HEK293 (cell line): ENCODE data around the gene TRAP1.

Experiments used
- CTCF ChIA-PET: fragments of 350-600 bp; formaldehyde crosslinking; extraction: SDS; loops from one replicate; lab custom pipeline; 2021; ENCODE audit warnings: antibody characterized with exemption; lab: Yijun Ruan, JAX
- POLR2A ChIA-PET: fragments of 300-600 bp; formaldehyde crosslinking; extraction: SDS; loops from one replicate; lab custom pipeline; 2020; ENCODE audit warnings: antibody characterized with exemption, inconsistent platforms; lab: Yijun Ruan, JAX
- H3K27ac ChIP-seq: fragments of 200-500 bp; sonication (Bioruptor generic); 2 replicates; pipeline ENCODE4 v1.5.1; 2014; ENCODE audit warnings: low read depth, low read length, control low read depth, inconsistent platforms; ENCODE audit errors: extremely low read depth
- H3K36me3 ChIP-seq, 2 experiments: fragments of 200-500 bp in 1 of 2; sonication (Bioruptor generic) in 1 of 2; 1 replicate in 1 of 2; 2 replicates in 1 of 2; pipeline ENCODE4 v1.5.1; 2014 to 2017; ENCODE audit warnings: inconsistent platforms in 2 of 2, low read length in 2 of 2; ENCODE audit not compliant: control insufficient read depth in 2 of 2, insufficient read depth in 1 of 2
- H3K4me1 ChIP-seq: fragments of 200-500 bp; sonication (Bioruptor generic); 2 replicates; pipeline ENCODE4 v1.5.1; 2014; ENCODE audit warnings: mild to moderate bottlenecking, low read length, inconsistent platforms; ENCODE audit not compliant: control insufficient read depth, insufficient read depth
- H3K4me3 ChIP-seq: 2 replicates; pipeline ENCODE4 v1.5.1; 2011; ENCODE audit warnings: low read depth, mild to moderate bottlenecking, control low read depth, low read length, moderate library complexity
- H3K9me3 ChIP-seq: fragments of 200-500 bp; sonication (Bioruptor generic); 2 replicates; pipeline ENCODE4 v1.5.1; 2014; ENCODE audit warnings: low read depth, low read length, inconsistent platforms; ENCODE audit not compliant: control insufficient read depth, insufficient read depth
- EGR2 ChIP-seq: fragments of 450-650 bp; formaldehyde crosslinking; IDR thresholded peaks from 2 replicates; pipeline ENCODE4 v1.5.1; 2016; ENCODE audit warnings: low read depth, missing biosample characterization, missing genetic modification characterization
- MEIS1 ChIP-seq: sonication (generic); formaldehyde crosslinking; IDR thresholded peaks from 2 replicates; pipeline ENCODE4 v1.8.1; 2022; ENCODE audit warnings: missing genetic modification reagents, mild to moderate bottlenecking, borderline replicate concordance
- PRDM1 ChIP-seq: fragments of 450-650 bp; formaldehyde crosslinking; IDR thresholded peaks from 2 replicates; pipeline ENCODE4; 2016; ENCODE audit warnings: missing biosample characterization, missing genetic modification characterization
- ZBTB6 ChIP-seq: fragments of 450-650 bp; formaldehyde crosslinking; IDR thresholded peaks from 2 replicates; pipeline ENCODE4 v1.5.1; 2017; ENCODE audit warnings: missing biosample characterization, missing genetic modification characterization
- ZFHX2 ChIP-seq: fragments of 450-650 bp; formaldehyde crosslinking; conservative IDR thresholded peaks from 2 replicates; pipeline ENCODE4 v1.5.1; 2016; ENCODE audit warnings: missing biosample characterization, missing genetic modification characterization
- ZFP3 ChIP-seq: fragments of 450-650 bp; formaldehyde crosslinking; IDR thresholded peaks from 2 replicates; pipeline ENCODE4 v1.5.1; 2016; ENCODE audit warnings: low read depth, missing biosample characterization, missing genetic modification characterization
- ZFP69B ChIP-seq: fragments of 450-650 bp; formaldehyde crosslinking; IDR thresholded peaks from 2 replicates; pipeline ENCODE4 v1.5.1; 2016; ENCODE audit warnings: missing biosample characterization, missing genetic modification characterization
- ZNF214 ChIP-seq: fragments of 450-650 bp; formaldehyde crosslinking; IDR thresholded peaks from 2 replicates; pipeline ENCODE4 v1.5.1; 2017; ENCODE audit warnings: missing biosample characterization, mild to moderate bottlenecking, missing genetic modification characterization, borderline replicate concordance
- ZNF239 ChIP-seq: fragments of 450-650 bp; formaldehyde crosslinking; IDR thresholded peaks from 2 replicates; pipeline ENCODE4 v1.5.1; 2016; ENCODE audit warnings: missing biosample characterization, missing genetic modification characterization
- ZNF274 ChIP-seq, 2 experiments: fragments of 200-500 bp in 1 of 2; fragments of 450-650 bp in 1 of 2; sonication (Bioruptor generic) in 1 of 2; formaldehyde crosslinking in 1 of 2; IDR thresholded peaks; 2 replicates each; pipeline versions ENCODE4 v1.5.1 to v1.6.1; 2014 to 2016; ENCODE audit warnings: borderline replicate concordance in 1 of 2, inconsistent platforms in 1 of 2, low read length in 1 of 2, missing biosample characterization in 1 of 2, missing genetic modification characterization in 1 of 2
- ZNF362 ChIP-seq: fragments of 450-650 bp; formaldehyde crosslinking; IDR thresholded peaks from 2 replicates; pipeline ENCODE4 v1.5.1; 2016; ENCODE audit warnings: missing biosample characterization, missing genetic modification characterization
- ZNF416 ChIP-seq: fragments of 450-650 bp; formaldehyde crosslinking; IDR thresholded peaks from 2 replicates; pipeline ENCODE4 v1.5.1; 2016; ENCODE audit warnings: missing biosample characterization, missing genetic modification characterization
- ZNF423 ChIP-seq: fragments of 450-650 bp; formaldehyde crosslinking; IDR thresholded peaks from 2 replicates; pipeline ENCODE4 v1.5.1; 2016; ENCODE audit warnings: missing biosample characterization, missing genetic modification characterization
- ZNF426 ChIP-seq: fragments of 450-650 bp; formaldehyde crosslinking; IDR thresholded peaks from 2 replicates; pipeline ENCODE4 v1.5.1; 2017; ENCODE audit warnings: missing biosample characterization, missing genetic modification characterization, mild to moderate bottlenecking, inconsistent platforms, moderate library complexity
- ZNF433 ChIP-seq: fragments of 450-650 bp; formaldehyde crosslinking; IDR thresholded peaks from 2 replicates; pipeline ENCODE4 v1.5.1; 2016; ENCODE audit warnings: missing biosample characterization, missing genetic modification characterization, low read depth
- ZNF548 ChIP-seq: fragments of 450-650 bp; formaldehyde crosslinking; IDR thresholded peaks from 2 replicates; pipeline ENCODE4 v1.5.1; 2016; ENCODE audit warnings: missing biosample characterization, missing genetic modification characterization
- TF ChIP-seq, protein P1 (sequence below): fragments of 450-650 bp; formaldehyde crosslinking; IDR thresholded peaks from 2 replicates; pipeline ENCODE4 v1.5.1; 2016; ENCODE audit warnings: missing biosample characterization, missing genetic modification characterization, borderline replicate concordance
- TF ChIP-seq, protein P2 (sequence below): fragments of 450-650 bp; formaldehyde crosslinking; IDR thresholded peaks from 2 replicates; pipeline ENCODE4 v1.5.1; 2016; ENCODE audit warnings: missing biosample characterization, missing genetic modification characterization
- TF ChIP-seq, protein P3 (sequence below): IDR thresholded peaks from 2 replicates; pipeline ENCODE4 v1.6.1; 2011; ENCODE audit warnings: mild to moderate bottlenecking, low read depth, low read length, borderline replicate concordance
- TF ChIP-seq, protein P4 (sequence below): fragments of 450-650 bp; formaldehyde crosslinking; IDR thresholded peaks from 2 replicates; pipeline ENCODE4 v1.5.1; 2016; ENCODE audit warnings: missing biosample characterization, missing genetic modification characterization, borderline replicate concordance

Gene TRAP1

GRCh38 chr16:3668626-3669025 is 48.7 kb downstream of the TRAP1 start:
- Histone ChIP-seq H3K4me3 (no peak overlapping the region), H3K36me3 (peaks cover 8 to 76% of the 10 kb centered on the region in 2 experiments; a peak in 2 of 3 replicates), H3K4me1 (no peaks in the 10 kb centered on the region), H3K9me3 (no peaks in the 10 kb centered on the region), H3K27ac (no peak overlapping the region)
- no peak for TF ChIP-seq ZFP69B (tag by site-specific recombination)
- no peak for TF ChIP-seq ZNF362
- no peak for TF ChIP-seq ZNF274 (IDR thresholded peaks at IDR 0.05; ENCODE audit: low read length)
- peak; percentile 92 for TF ChIP-seq ZNF274 (tag by site-specific recombination; IDR thresholded peaks at IDR 0.05; ENCODE audit: borderline replicate concordance)
- no peak for TF ChIP-seq ZNF548 (tag by site-specific recombination)
- no peak for TF ChIP-seq ZFP3 (tag by site-specific recombination)
- no peak for TF ChIP-seq ZNF433 (tag by site-specific recombination)
- POLR2A ChIA-PET: no interaction called here
- CTCF ChIA-PET: interaction anchor here (0.5 to 0.9 kb wide), 3 partner anchors 9 to 1527 kb away, joined by 3 read pairs; no protein-coding TSS in a partner anchor

GRCh38 chr16:3665508-3665907 is 51.8 kb downstream of the TRAP1 start:
- H3K27ac ChIP-seq: no peak overlapping the region
- H3K36me3 ChIP-seq: peaks cover 15 to 76% of the 10 kb centered on the region in 2 experiments
- no peaks in the 10 kb centered on the region for H3K4me1 ChIP-seq
- H3K9me3 ChIP-seq: no peaks in the 10 kb centered on the region
- ChIA-PET CTCF (interaction anchor here (0.9 to 1.6 kb wide), 3 partner anchors 12 to 126 kb away, joined by 3 to 5 read pairs (median 4); partner anchors contain the start of gene DNASE1), POLR2A (no interaction called here)
- no peak overlapping the region for H3K4me3 ChIP-seq
- TF ChIP-seq ZNF239 (no peak), ZNF416 (tag by site-specific recombination) (no peak), PRDM1 (tag by site-specific recombination) (no peak), ZNF214 (tag by site-specific recombination) (no peak), ZFHX2 (peak; percentile 51), ZNF423 (tag by site-specific recombination) (no peak), EGR2 (tag by site-specific recombination) (0 out of 2 replicates have a peak, but pooled peaks have one; percentile 45), ZBTB6 (tag by site-specific recombination) (no peak), ZNF362 (no peak), ZNF426 (no peak), MEIS1 (CRISPR knock-in tag) (no peak)
- TF ChIP-seq, protein P1, sequence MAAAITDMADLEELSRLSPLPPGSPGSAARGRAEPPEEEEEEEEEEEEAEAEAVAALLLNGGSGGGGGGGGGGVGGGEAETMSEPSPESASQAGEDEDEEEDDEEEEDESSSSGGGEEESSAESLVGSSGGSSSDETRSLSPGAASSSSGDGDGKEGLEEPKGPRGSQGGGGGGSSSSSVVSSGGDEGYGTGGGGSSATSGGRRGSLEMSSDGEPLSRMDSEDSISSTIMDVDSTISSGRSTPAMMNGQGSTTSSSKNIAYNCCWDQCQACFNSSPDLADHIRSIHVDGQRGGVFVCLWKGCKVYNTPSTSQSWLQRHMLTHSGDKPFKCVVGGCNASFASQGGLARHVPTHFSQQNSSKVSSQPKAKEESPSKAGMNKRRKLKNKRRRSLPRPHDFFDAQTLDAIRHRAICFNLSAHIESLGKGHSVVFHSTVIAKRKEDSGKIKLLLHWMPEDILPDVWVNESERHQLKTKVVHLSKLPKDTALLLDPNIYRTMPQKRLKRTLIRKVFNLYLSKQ (tag by site-specific recombination): no peak
- TF ChIP-seq, protein P2, sequence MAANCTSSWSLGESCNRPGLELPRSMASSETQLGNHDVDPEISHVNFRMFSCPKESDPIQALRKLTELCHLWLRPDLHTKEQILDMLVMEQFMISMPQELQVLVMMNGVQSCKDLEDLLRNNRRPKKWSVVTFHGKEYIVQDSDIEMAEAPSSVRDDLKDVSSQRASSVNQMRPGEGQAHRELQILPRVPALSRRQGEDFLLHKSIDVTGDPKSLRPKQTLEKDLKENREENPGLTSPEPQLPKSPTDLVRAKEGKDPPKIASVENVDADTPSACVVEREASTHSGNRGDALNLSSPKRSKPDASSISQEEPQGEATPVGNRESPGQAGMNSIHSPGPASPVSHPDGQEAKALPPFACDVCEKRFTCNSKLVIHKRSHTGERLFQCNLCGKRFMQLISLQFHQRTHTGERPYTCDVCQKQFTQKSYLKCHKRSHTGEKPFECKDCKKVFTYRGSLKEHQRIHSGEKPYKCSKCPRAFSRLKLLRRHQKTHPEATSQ (tag by site-specific recombination): no peak
- TF ChIP-seq, protein P3, sequence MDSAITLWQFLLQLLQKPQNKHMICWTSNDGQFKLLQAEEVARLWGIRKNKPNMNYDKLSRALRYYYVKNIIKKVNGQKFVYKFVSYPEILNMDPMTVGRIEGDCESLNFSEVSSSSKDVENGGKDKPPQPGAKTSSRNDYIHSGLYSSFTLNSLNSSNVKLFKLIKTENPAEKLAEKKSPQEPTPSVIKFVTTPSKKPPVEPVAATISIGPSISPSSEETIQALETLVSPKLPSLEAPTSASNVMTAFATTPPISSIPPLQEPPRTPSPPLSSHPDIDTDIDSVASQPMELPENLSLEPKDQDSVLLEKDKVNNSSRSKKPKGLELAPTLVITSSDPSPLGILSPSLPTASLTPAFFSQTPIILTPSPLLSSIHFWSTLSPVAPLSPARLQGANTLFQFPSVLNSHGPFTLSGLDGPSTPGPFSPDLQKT: no peak
- TF ChIP-seq, protein P4, sequence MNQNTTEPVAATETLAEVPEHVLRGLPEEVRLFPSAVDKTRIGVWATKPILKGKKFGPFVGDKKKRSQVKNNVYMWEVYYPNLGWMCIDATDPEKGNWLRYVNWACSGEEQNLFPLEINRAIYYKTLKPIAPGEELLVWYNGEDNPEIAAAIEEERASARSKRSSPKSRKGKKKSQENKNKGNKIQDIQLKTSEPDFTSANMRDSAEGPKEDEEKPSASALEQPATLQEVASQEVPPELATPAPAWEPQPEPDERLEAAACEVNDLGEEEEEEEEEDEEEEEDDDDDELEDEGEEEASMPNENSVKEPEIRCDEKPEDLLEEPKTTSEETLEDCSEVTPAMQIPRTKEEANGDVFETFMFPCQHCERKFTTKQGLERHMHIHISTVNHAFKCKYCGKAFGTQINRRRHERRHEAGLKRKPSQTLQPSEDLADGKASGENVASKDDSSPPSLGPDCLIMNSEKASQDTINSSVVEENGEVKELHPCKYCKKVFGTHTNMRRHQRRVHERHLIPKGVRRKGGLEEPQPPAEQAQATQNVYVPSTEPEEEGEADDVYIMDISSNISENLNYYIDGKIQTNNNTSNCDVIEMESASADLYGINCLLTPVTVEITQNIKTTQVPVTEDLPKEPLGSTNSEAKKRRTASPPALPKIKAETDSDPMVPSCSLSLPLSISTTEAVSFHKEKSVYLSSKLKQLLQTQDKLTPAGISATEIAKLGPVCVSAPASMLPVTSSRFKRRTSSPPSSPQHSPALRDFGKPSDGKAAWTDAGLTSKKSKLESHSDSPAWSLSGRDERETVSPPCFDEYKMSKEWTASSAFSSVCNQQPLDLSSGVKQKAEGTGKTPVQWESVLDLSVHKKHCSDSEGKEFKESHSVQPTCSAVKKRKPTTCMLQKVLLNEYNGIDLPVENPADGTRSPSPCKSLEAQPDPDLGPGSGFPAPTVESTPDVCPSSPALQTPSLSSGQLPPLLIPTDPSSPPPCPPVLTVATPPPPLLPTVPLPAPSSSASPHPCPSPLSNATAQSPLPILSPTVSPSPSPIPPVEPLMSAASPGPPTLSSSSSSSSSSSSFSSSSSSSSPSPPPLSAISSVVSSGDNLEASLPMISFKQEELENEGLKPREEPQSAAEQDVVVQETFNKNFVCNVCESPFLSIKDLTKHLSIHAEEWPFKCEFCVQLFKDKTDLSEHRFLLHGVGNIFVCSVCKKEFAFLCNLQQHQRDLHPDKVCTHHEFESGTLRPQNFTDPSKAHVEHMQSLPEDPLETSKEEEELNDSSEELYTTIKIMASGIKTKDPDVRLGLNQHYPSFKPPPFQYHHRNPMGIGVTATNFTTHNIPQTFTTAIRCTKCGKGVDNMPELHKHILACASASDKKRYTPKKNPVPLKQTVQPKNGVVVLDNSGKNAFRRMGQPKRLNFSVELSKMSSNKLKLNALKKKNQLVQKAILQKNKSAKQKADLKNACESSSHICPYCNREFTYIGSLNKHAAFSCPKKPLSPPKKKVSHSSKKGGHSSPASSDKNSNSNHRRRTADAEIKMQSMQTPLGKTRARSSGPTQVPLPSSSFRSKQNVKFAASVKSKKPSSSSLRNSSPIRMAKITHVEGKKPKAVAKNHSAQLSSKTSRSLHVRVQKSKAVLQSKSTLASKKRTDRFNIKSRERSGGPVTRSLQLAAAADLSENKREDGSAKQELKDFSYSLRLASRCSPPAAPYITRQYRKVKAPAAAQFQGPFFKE: no peak
